AG09309 (cell line): ENCODE data around the gene CDT1.

ENCODE experiments used
- DNase-seq: peaks from one replicate; pipeline ENCODE4 v3.0.0-alpha.2; 2010; ENCODE audit warnings: low read depth
- H3K4me3 ChIP-seq: 2 replicates; pipeline ENCODE4 v1.5.1; 2011; ENCODE audit warnings: mild to moderate bottlenecking, low read depth, low read length, moderate library complexity; ENCODE audit not compliant: control insufficient read depth
- CTCF ChIP-seq: IDR thresholded peaks from 2 replicates; pipeline ENCODE4 v1.5.1; 2011; ENCODE audit warnings: mild to moderate bottlenecking, low read depth, low read length, inconsistent platforms; ENCODE audit not compliant: insufficient read depth, control insufficient read depth; ENCODE audit errors: missing control alignments

Gene CDT1

GRCh38 chr16:88758944-88759244, 44.7 kb upstream of the CDT1 start:
- DNase-seq, result no peak
- no peak for TF ChIP-seq CTCF
- no peak overlapping the region for H3K4me3 ChIP-seq

GRCh38 chr16:88759245-88759975, 44.2 kb upstream of the CDT1 start:
- no peak overlapping the region for H3K4me3 ChIP-seq
- no peak for TF ChIP-seq CTCF
- DNase-seq, result no peak

- no peak for TF ChIP-seq CTCF
- no peak overlapping the region for H3K4me3 ChIP-seq
- DNase-seq, result no peak
Measured at GRCh38 chr16:88759976-88760350, 43.6 kb upstream of the CDT1 start.

- no peak for DNase-seq
- H3K4me3 ChIP-seq, result no peak overlapping the region
- no peak for TF ChIP-seq CTCF
Measured at GRCh38 chr16:88760424-88761142, 43.0 kb upstream of the CDT1 start.

GRCh38 chr16:88761143-88761534, 42.5 kb upstream of the CDT1 start:
- no peak for DNase-seq
- no peak overlapping the region for H3K4me3 ChIP-seq
- no peak for TF ChIP-seq CTCF

- H3K4me3 ChIP-seq, result no peak overlapping the region
- TF ChIP-seq CTCF, result no peak
- DNase-seq, result no peak
Measured at GRCh38 chr16:88761830-88762229, 41.8 kb upstream of the CDT1 start.

GRCh38 chr16:88762258-88762870, 41.2 kb upstream of the CDT1 start:
- TF ChIP-seq CTCF, result no peak
- no peak for DNase-seq
- no peak overlapping the region for H3K4me3 ChIP-seq
